Neural progenitor cell (in vitro differentiated cells): ENCODE measurements around the gene PTH2.

Source experiments
- CTCF ChIP-seq: fragments of 200-600 bp; sonication (generic); IDR thresholded peaks from 2 replicates; pipeline ENCODE4 v1.5.1; 2017; ENCODE audit warnings: antibody characterized with exemption, mild to moderate bottlenecking
- EZH2 ChIP-seq: fragments of 200-600 bp; sonication (generic); IDR thresholded peaks from 2 replicates; pipeline ENCODE4 v1.6.1; 2017; ENCODE audit warnings: antibody characterized with exemption, mild to moderate bottlenecking, moderate library complexity
- EZH2phosphoT487 ChIP-seq: fragments of 200-600 bp; sonication (generic); IDR thresholded peaks from 2 replicates; pipeline ENCODE4 v1.6.1; 2017; ENCODE audit warnings: antibody characterized with exemption

- TF ChIP-seq CTCF (no peak), EZH2phosphoT487 (no peak), EZH2 (no peak)
These were observed 32.9 kb downstream of the PTH2 start for GRCh38 chr19:49390131-49390928.
